ENCODE data around the gene ALDOA. TPM values are rescaled to one million over a fixed set of nuclear protein-coding genes. Genes with fewer than 3 reads are reported as not detected.
"Not testable (repeated sequence)": the region's sequence is repeated elsewhere in the genome, so short reads cannot be mapped to it uniquely, and the experiment has no call there.

The ALDOA gene
- total RNA-seq, 1 donor from 2014 or later = 3,068 TPM

- no peak for DNase-seq (ENCODE audit: low spot score)
- intact Hi-C loops (cut with DNase I) = no loop called here
Measured at GRCh38 chr16:30108059-30108850, 42.7 kb downstream of the ALDOA start.

- no peak for DNase-seq (ENCODE audit: low spot score)
- intact Hi-C loops (cut with DNase I) = no loop called here
Measured at GRCh38 chr16:30110661-30111060, 45.1 kb downstream of the ALDOA start.

GRCh38 chr16:30112197-30113030 lies 46.9 kb downstream of the ALDOA start:
- intact Hi-C loops (cut with DNase I) = no loop called here
- DNase-seq (ENCODE audit: low spot score) = peak; percentile 83

- intact Hi-C loops (cut with DNase I) = no loop called here
- DNase-seq (ENCODE audit: low spot score) = no peak
Measured at GRCh38 chr16:30113031-30113710, 47.6 kb downstream of the ALDOA start, which contains the start of gene GDPD3. GDPD3 (minus strand) TSS chr16:30113537; CDS start chr16:30113478, 59 bp downstream.

- intact Hi-C loops (cut with DNase I) = no loop called here
Measured at GRCh38 chr16:30113711-30114333, 48.3 kb downstream of the ALDOA start.

GRCh38 chr16:30114411-30114810 lies 48.9 kb downstream of the ALDOA start:
- intact Hi-C loops (cut with DNase I) = no loop called here
- DNase-seq (ENCODE audit: low spot score) = no peak

More at GRCh38 chr16:30113711-30114333, 48.3 kb downstream of the ALDOA start:
- DNase-seq (ENCODE audit: low spot score) = no peak

GRCh38 chr16:30114833-30115232 lies 49.3 kb downstream of the ALDOA start:
- DNase-seq (ENCODE audit: low spot score); intact Hi-C loops (cut with DNase I): not testable (repeated sequence)

GRCh38 chr16:30115238-30115637 lies 49.7 kb downstream of the ALDOA start:
- no peak for DNase-seq (ENCODE audit: low spot score)
- intact Hi-C loops (cut with DNase I) = no loop called here

- no peak for DNase-seq (ENCODE audit: low spot score)
- intact Hi-C loops (cut with DNase I) = no loop called here
Measured at GRCh38 chr16:30116291-30117207, 51.0 kb downstream of the ALDOA start.

- no peak for DNase-seq (ENCODE audit: low spot score)
- intact Hi-C loops (cut with DNase I) = no loop called here
Measured at GRCh38 chr16:30117768-30118167, 52.2 kb downstream of the ALDOA start.

- intact Hi-C loops (cut with DNase I) = no loop called here
- DNase-seq (ENCODE audit: low spot score) = no peak
Measured at GRCh38 chr16:30119428-30119827, 53.9 kb downstream of the ALDOA start.

Other genes starting within 250 kb of the ALDOA start
- gene PAGR1, start 249.6 kb upstream of the ALDOA start, total RNA-seq = 15.6 TPM
- 60.2 TPM for gene MVP, start 245.3 kb upstream of the ALDOA start, total RNA-seq
- 73.8 TPM for gene CDIPT, start 202.5 kb upstream of the ALDOA start, total RNA-seq
- 1.2 TPM for gene SEZ6L2, start 166.2 kb upstream of the ALDOA start, total RNA-seq
- 0.38 TPM for gene ASPHD1, start 165.3 kb upstream of the ALDOA start, total RNA-seq
- 10.7 TPM for gene KCTD13, start 139.5 kb upstream of the ALDOA start, total RNA-seq
- gene TMEM219, start 103.7 kb upstream of the ALDOA start, total RNA-seq = 66.4 TPM
- 38.9 TPM for gene TAOK2, start 91.9 kb upstream of the ALDOA start, total RNA-seq
- 17.4 TPM for gene HIRIP3, start 70.1 kb upstream of the ALDOA start, total RNA-seq
- 36.8 TPM for gene INO80E, start 69.5 kb upstream of the ALDOA start, total RNA-seq
- 0.38 TPM for gene DOC2A, start 54.7 kb upstream of the ALDOA start, total RNA-seq
- gene C16orf92, start 42.6 kb upstream of the ALDOA start, total RNA-seq = not detected
- gene TLCD3B, start 34.5 kb upstream of the ALDOA start, total RNA-seq = not detected
- gene PPP4C, start 10.2 kb downstream of the ALDOA start, total RNA-seq = 44.1 TPM
- 0.57 TPM for gene TBX6, start 26.2 kb downstream of the ALDOA start, total RNA-seq
- gene YPEL3, start 30.5 kb downstream of the ALDOA start, total RNA-seq = 43.2 TPM
- 3.0 TPM for gene GDPD3, start 47.8 kb downstream of the ALDOA start, total RNA-seq
- 47.8 TPM for gene MAPK3, start 57.5 kb downstream of the ALDOA start, total RNA-seq
- 7.4 TPM for gene CORO1A, start 117.8 kb downstream of the ALDOA start, total RNA-seq
- 59.6 TPM for gene BOLA2B, start 127.9 kb downstream of the ALDOA start, total RNA-seq
- gene SLX1A, start 128.1 kb downstream of the ALDOA start, total RNA-seq = 24.9 TPM
- gene SULT1A3, start 133.5 kb downstream of the ALDOA start, total RNA-seq = 7.0 TPM
- gene NPIPB13, start 182.7 kb downstream of the ALDOA start, total RNA-seq = 3.2 TPM